Activated CD4-positive, CD25-positive, alpha-beta regulatory T cell treated with anti-CD3 and anti-CD28 coated beads, Interleukin-2, amount 50 U/mL, for 72 hours (primary cell): ENCODE measurements around the gene STX8.

Experiments used
- DNase-seq: peaks from one replicate; pipeline ENCODE4 v3.0.0; 2021

The STX8 gene

GRCh38 chr17:9220398-9221146 is 355.0 kb downstream of the STX8 start:
- no peak for DNase-seq

GRCh38 chr17:9219631-9220397 is 355.8 kb downstream of the STX8 start:
- DNase-seq = no peak

GRCh38 chr17:9218911-9219310 is 356.7 kb downstream of the STX8 start:
- no peak for DNase-seq

- DNase-seq = no peak
Measured at GRCh38 chr17:9218064-9218635, 357.5 kb downstream of the STX8 start.

GRCh38 chr17:9217151-9218056 is 358.2 kb downstream of the STX8 start:
- no peak for DNase-seq

GRCh38 chr17:9215465-9215864 is 360.2 kb downstream of the STX8 start:
- DNase-seq = no peak

GRCh38 chr17:9213303-9213640 is 362.3 kb downstream of the STX8 start:
- DNase-seq = no peak

GRCh38 chr17:9212376-9213302 is 363.0 kb downstream of the STX8 start:
- no peak for DNase-seq

GRCh38 chr17:9211133-9211765 is 364.4 kb downstream of the STX8 start:
- DNase-seq = no peak

GRCh38 chr17:9209781-9210370 is 365.7 kb downstream of the STX8 start:
- DNase-seq = no peak

- no peak for DNase-seq
Measured at GRCh38 chr17:9209347-9209746, 366.3 kb downstream of the STX8 start.

GRCh38 chr17:9208381-9209105 is 367.1 kb downstream of the STX8 start:
- DNase-seq = no peak

- DNase-seq = no peak
Measured at GRCh38 chr17:9206741-9207332, 368.8 kb downstream of the STX8 start.

GRCh38 chr17:9206410-9206703 is 369.3 kb downstream of the STX8 start:
- DNase-seq = no peak

- DNase-seq = no peak
Measured at GRCh38 chr17:9205520-9206409, 369.9 kb downstream of the STX8 start.

GRCh38 chr17:9204637-9205329 is 370.8 kb downstream of the STX8 start:
- no peak for DNase-seq

- DNase-seq = no peak
Measured at GRCh38 chr17:9203771-9204425, 371.7 kb downstream of the STX8 start.

GRCh38 chr17:9202532-9202931 is 373.1 kb downstream of the STX8 start:
- DNase-seq = no peak
